Immature natural killer cell (primary cell): ENCODE data around the gene HMGXB3. TPM values are rescaled to one million over a fixed set of nuclear protein-coding genes. Genes with fewer than 3 reads are reported as not detected.

Experiments
- DNase-seq, 3 donors: peaks; one replicate each; pipeline ENCODE4 v3.0.0; 2022; ENCODE audit warnings: mixed read lengths in 1 of 3
- H3K27ac Mint-ChIP-seq, 6 donors: one replicate each; pipeline ENCODE4 v1.8.0; 2020; ENCODE audit warnings: mixed read lengths in 6 of 6, mild to moderate bottlenecking in 5 of 6, inconsistent platforms in 4 of 6, moderate library complexity in 3 of 6
- H3K27me3 Mint-ChIP-seq, 3 donors: one replicate each; pipeline ENCODE4 v1.8.0; 2020 to 2021; ENCODE audit warnings: low read depth in 3 of 3, mild to moderate bottlenecking in 3 of 3, mixed read lengths in 3 of 3, moderate library complexity in 3 of 3, inconsistent platforms in 1 of 3
- H3K36me3 Mint-ChIP-seq, 3 donors: one replicate each; pipeline ENCODE4 v1.8.0; 2020; ENCODE audit warnings: mixed read lengths in 3 of 3, inconsistent platforms in 2 of 3, mild to moderate bottlenecking in 2 of 3
- H3K4me1 Mint-ChIP-seq, 2 donors: one replicate each; pipeline ENCODE4 v1.8.0; 2020; ENCODE audit warnings: inconsistent platforms in 2 of 2, mild to moderate bottlenecking in 2 of 2, mixed read lengths in 2 of 2, moderate library complexity in 1 of 2
- H3K4me3 Mint-ChIP-seq, 5 donors: one replicate each; pipeline ENCODE4 v1.8.0; 2020; ENCODE audit warnings: mild to moderate bottlenecking in 5 of 5, mixed read lengths in 5 of 5, inconsistent platforms in 3 of 5, moderate library complexity in 3 of 5
- H3K9me3 Mint-ChIP-seq, 6 donors: one replicate each; pipeline ENCODE4 v1.8.0; 2020; ENCODE audit warnings: mild to moderate bottlenecking in 6 of 6, mixed read lengths in 6 of 6, inconsistent platforms in 4 of 6, moderate library complexity in 3 of 6
- polyA plus RNA-seq, 3 donors: library from polyadenylated mRNA; unstranded; fragments of 300-500 nt; fragmentation: Illumina TruSeq; gene quantifications; one replicate each; pipeline ENCODE4 v1.2.3, GENCODE V29; 2021

The HMGXB3 gene
- polyA plus RNA-seq, 3 donors from 2014 or later: 5.2 to 16.2 (median 12.7) TPM

DNA sequence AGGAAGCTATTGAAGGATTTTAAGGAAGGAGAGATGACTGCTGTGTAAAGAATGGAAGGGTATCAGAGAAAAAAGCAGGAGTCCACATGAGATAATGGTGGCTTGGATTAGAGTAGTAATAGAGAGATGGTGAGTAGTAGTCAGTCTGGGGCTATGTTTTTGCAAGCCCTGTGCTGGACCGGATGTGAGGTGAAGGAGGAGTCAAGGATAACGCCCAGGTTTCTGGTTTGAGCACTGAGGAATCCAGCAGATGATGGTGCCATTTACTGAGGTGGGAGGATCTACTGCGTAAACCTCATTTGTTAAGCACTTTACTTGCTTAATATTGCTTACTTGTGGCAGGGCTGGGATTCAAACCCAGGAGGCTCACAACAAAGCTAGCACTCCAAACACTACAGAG lies 1.2 kb upstream of the HMGXB3 start:
- peak overlapping the region; percentile 84 to 96 (median 93) for H3K4me3 Mint-ChIP-seq
- no peaks in the 10 kb centered on the region for H3K9me3 Mint-ChIP-seq
- H3K27ac Mint-ChIP-seq: peak overlapping the region; percentile 87 to 96 (median 90)
- DNase-seq: no peak
- peaks cover 2 to 14% (median 2%) of the 10 kb centered on the region in 3 donors for H3K27me3 Mint-ChIP-seq
- H3K4me1 Mint-ChIP-seq: peaks cover 35 to 46% of the 10 kb centered on the region in 2 donors
- peaks cover 4 to 12% (median 8%) of the 10 kb centered on the region in 3 donors for H3K36me3 Mint-ChIP-seq

DNA sequence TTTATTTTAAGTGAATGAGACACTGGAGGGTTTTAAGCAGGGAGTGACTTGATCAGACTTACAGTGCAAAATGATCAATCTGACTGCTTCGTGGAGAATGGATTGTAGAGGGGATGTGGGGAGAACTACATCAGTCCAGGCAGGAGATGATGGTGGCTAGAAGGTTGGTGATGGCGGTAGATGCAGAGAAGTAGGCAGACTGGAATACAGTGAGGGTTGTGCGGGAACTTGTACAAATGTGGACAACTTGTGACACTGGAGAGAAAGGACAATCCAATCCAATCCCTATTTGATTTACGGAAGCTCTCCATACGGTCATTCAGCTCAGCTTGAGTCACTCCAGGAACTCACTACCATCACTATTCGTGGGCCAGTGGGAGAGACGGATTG lies 678 bp upstream of the HMGXB3 start:
- no peak for DNase-seq
- Mint-ChIP-seq H3K9me3 (no peaks in the 10 kb centered on the region), H3K4me1 (peaks cover 35 to 51% of the 10 kb centered on the region in 2 donors), H3K27ac (peak overlapping the region; percentile 87 to 96 (median 90)), H3K4me3 (peak overlapping the region; percentile 84 to 96 (median 93)), H3K27me3 (peaks cover 2 to 14% (median 2%) of the 10 kb centered on the region in 3 donors), H3K36me3 (peaks cover 7 to 16% (median 11%) of the 10 kb centered on the region in 3 donors)

DNA sequence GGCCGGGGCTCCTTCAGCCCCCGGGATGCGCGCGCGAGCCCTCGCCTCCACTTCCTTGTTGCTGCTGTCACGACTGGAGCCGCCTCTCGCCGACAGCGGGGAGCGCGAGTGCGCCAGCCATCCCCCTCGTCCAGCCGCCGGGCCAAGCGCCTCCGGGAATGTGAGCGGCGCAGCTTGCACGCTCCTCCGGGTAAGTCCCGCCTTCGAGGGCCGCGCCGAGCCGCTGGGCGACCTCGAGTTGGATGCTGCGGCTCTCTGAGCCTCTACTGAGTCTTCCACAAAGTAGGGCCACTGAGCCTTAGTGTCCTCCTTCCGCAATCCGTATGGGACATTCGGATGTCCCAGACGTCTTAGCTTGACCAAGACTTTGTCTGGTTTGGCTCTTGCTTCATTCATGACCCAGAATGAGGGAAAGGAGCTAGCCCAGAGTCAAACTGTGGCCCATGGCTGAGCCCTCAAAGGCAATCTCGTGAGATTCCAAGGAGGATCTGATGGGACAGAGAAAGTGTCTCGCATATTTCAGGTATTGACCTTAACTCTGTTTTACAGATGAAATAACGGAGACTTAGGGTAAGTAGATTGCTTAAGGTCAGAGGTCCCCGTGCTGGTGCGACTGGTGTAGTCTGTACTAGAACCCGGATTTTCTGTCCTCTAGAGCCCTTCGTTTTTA lies 586 bp downstream of the HMGXB3 start:
- Mint-ChIP-seq H3K36me3 (peaks cover 9 to 19% (median 9%) of the 10 kb centered on the region in 3 donors), H3K4me3 (peak overlapping the region; percentile 93 to 98 (median 96)), H3K4me1 (peaks cover 35 to 53% of the 10 kb centered on the region in 2 donors), H3K9me3 (no peaks in the 10 kb centered on the region), H3K27ac (peak overlapping the region; percentile 90 to 98 (median 94)), H3K27me3 (peaks cover 2 to 14% (median 2%) of the 10 kb centered on the region in 3 donors)
- DNase-seq: no peak

DNA sequence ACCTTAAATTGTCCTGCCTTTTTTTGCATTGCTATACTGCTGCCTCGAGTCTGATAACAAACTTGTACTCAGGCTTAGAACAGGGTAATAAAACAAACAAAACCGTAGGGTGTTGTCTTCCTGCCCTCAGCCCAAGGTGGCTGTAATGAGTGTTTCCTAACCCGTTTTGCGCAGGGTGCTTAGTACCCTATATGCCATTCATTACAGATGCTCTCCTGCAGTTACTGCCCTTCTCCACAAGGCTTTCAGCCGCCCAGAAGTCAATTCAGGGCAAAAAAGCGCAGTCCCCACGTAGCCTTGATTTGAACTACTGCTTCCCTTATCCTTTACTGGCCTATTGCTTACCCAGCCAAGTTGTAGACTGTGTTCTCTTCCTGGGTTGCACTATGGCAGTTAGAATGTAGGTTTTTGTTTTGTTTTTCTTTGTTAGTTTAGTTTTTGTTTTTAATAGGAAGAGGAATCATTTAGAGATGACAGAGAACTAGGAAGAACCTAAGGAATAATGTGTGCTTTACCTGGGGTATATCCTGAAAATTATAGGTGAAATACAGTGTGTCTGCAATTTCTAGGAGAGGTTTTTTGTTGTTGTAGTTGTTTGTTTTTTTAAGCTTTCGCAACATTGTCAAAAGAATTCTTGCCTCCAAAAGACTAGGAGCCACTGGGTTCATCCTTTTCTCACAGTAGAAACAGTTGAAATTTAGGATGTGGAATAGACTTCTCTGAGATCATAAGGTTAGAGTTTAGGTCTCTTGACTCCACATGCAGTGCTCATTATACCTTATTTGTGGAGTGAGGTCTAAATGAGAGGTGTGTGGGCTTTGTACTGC lies 1.3 kb downstream of the HMGXB3 start:
- Mint-ChIP-seq H3K27ac (peak overlapping the region; percentile 90 to 98 (median 94)), H3K36me3 (peaks cover 6 to 22% (median 9%) of the 10 kb centered on the region in 3 donors), H3K4me3 (peak overlapping the region; percentile 93 to 98 (median 96)), H3K9me3 (no peaks in the 10 kb centered on the region), H3K4me1 (peaks cover 35 to 53% of the 10 kb centered on the region in 2 donors), H3K27me3 (peaks cover 2 to 14% (median 2%) of the 10 kb centered on the region in 3 donors)
- peak; percentile 53 to 65 (median 58) for DNase-seq

DNA sequence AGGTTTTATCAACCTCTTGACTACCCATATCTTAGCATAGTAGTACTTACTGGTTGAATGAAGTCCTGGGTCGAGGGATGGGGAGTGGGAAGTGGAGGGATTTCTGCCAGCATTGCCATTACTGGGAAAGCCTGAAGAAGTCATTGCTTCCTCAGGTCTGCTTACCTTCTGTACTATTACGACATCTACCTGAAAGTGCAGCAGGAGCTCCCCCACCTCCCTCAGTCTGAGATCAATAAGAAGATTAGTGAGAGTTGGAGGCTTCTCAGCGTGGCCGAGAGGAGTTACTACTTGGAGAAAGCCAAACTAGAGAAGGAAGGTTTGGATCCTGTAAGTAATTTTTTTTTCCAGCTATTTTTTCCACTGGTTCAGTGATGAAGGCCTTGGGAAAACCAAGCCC lies 5.8 kb downstream of the HMGXB3 start:
- Mint-ChIP-seq H3K27me3 (peaks cover 2 to 3% (median 2%) of the 10 kb centered on the region in 3 donors), H3K4me1 (peaks cover 27 to 56% of the 10 kb centered on the region in 2 donors), H3K27ac (no peak overlapping the region), H3K9me3 (no peaks in the 10 kb centered on the region), H3K4me3 (no peak overlapping the region), H3K36me3 (peaks cover 6 to 48% (median 17%) of the 10 kb centered on the region in 3 donors)
- no peak for DNase-seq

DNA sequence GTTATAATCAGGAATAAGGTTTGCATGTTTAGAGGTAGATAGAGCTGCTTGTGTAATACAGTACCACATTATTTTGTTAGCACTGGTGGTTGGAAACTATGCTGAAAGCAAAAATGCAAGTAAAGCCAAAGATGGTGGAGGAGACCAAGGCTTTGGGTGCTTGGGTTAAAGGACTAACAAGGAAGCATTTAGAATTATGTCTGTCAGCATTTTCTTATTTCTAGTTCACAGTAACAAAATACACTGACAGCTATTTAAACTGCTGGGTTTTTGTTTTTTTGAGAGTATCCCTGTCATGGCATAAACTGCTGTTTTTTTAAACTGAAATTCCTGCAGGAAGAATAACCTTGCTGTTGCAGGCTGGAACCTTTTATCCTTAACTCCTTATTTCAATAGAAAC lies 6.5 kb downstream of the HMGXB3 start:
- Mint-ChIP-seq H3K4me3 (no peak overlapping the region), H3K27me3 (no peaks in the 10 kb centered on the region), H3K4me1 (peaks cover 20 to 49% of the 10 kb centered on the region in 2 donors), H3K9me3 (no peaks in the 10 kb centered on the region), H3K27ac (no peak overlapping the region), H3K36me3 (peaks cover 8 to 52% (median 19%) of the 10 kb centered on the region in 3 donors)
- DNase-seq: no peak

DNA sequence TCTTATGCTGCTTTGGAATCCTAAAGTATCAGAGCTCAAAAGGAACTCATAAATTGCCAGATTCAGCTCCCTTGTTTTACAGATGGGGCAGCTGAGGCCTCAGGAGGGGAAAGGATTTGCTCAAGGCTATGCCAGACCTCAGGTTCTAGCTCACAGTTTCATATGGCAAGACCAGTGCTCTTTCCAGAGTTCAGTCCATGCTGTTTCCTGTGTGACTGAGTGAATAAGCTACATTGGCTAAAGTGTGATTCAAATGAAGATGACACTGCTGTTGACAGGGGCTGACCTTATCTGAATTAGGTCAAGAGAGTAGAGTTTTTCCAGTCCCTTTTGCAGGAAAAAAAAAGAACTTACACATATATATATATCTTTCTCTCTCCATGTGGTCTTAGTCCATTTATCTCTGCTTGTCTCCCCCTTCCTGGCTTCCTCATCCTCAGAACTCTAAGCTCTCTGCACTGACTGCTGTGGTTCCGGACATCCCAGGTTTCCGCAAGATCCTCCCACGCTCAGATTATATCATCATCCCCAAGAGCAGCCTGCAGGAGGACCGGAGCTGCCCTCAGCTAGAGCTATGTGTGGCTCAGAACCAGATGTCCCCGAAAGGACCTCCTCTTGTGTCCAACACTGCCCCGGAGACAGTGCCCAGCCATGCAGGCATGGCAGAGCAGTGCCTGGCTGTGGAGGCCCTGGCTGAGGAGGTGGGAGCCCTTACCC lies 9.3 kb downstream of the HMGXB3 start:
- H3K27me3 Mint-ChIP-seq: no peaks in the 10 kb centered on the region
- DNase-seq: no peak
- peaks cover 8 to 27% of the 10 kb centered on the region in 2 donors for H3K4me1 Mint-ChIP-seq
- peaks cover 23 to 70% (median 39%) of the 10 kb centered on the region in 3 donors for H3K36me3 Mint-ChIP-seq
- H3K27ac Mint-ChIP-seq: no peak overlapping the region
- H3K9me3 Mint-ChIP-seq: no peaks in the 10 kb centered on the region
- no peak overlapping the region for H3K4me3 Mint-ChIP-seq

DNA sequence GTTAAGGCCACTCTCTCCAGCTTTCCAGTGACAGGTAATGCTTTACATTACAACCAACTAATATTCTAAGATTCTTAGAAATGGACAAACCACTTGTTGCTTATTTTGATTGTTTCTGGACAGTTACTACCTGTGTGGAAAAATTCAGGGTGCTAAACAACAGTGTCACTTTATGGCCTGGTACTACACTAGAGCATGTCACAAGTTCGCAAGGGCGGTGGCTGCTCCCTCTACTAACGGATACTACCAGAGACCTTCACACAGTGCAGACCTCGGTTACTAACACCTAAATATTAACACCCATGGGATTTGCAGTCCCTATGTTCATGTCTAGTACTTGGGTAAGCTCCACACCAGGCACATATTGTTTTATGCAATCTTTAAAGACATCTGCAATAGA lies 13.4 kb downstream of the HMGXB3 start:
- Mint-ChIP-seq H3K27me3 (peaks cover 0 to 3% (median 2%) of the 10 kb centered on the region in 3 donors), H3K4me3 (no peak overlapping the region), H3K4me1 (peaks cover 8 to 13% of the 10 kb centered on the region in 2 donors), H3K9me3 (peaks cover 0 to 8% (median 0%) of the 10 kb centered on the region in 6 donors), H3K27ac (no peak overlapping the region), H3K36me3 (peaks cover 51 to 83% (median 63%) of the 10 kb centered on the region in 3 donors)
- no peak for DNase-seq

DNA sequence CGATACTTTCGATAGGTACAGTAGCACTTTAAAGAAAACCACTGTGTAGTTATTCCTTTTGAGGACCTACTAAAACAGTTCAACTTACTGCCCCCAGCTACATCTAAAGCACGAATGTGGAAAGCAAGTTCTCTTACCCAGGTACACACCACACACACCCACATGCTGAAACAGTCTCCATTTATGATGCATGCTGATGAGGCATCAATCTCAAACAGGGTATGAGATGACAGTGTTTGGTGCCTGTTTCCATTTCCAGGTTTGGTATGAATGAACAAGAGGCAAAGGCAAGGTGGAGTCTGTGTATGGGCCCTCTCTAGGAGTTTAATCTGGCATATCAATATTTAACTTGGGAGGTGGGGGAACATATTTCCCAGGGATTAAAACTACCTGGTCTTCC lies 13.9 kb downstream of the HMGXB3 start:
- Mint-ChIP-seq H3K4me3 (no peak overlapping the region), H3K36me3 (peaks cover 56 to 83% (median 69%) of the 10 kb centered on the region in 3 donors), H3K27me3 (peaks cover 0 to 3% (median 2%) of the 10 kb centered on the region in 3 donors), H3K27ac (no peak overlapping the region), H3K4me1 (peaks cover 6 to 8% of the 10 kb centered on the region in 2 donors), H3K9me3 (peaks cover 0 to 8% (median 0%) of the 10 kb centered on the region in 6 donors)
- no peak for DNase-seq

DNA sequence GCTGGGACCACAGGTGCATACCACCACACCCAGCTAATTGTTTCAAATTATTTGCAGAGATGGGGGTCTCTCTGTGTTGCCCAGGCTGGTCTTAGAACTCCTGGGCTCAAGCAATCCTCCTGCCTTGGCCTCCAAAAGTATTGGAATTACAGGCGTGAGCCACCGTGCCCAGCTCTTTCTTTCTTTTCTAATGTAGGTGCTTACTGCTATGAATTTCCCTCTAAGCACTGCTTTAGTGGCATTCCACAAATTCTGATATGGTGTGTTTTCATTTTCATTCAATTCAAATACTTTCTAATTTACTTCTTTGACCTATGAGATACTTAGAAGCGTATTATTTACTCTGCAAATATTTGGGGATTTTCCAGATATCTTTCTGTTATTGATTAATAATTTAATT lies 14.9 kb downstream of the HMGXB3 start:
- Mint-ChIP-seq H3K9me3 (peaks cover 0 to 8% (median 0%) of the 10 kb centered on the region in 6 donors), H3K4me3 (no peak overlapping the region), H3K27me3 (peaks cover 0 to 3% (median 2%) of the 10 kb centered on the region in 3 donors), H3K27ac (no peak overlapping the region), H3K4me1 (peaks cover 0 to 2% of the 10 kb centered on the region in 2 donors), H3K36me3 (peaks cover 58 to 87% (median 76%) of the 10 kb centered on the region in 3 donors)
- DNase-seq: no peak

DNA sequence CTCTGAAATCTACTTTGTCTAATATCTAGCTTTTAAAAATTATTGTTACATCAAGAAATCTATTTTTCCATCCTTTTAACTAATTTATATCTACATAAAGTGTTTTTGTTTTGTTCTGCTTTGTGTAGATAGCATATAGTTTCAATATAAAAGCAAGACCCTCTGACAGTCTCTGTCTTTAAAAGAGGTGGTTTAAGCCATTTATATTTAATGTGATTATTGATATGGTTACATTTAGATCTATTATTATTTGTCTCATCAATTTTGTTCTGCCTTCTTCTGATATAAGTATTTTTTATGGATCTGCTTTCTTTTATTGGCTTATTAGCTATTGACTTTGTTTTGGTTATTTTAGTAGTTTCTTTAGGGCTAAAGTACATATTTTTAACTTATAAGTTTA lies 16.0 kb downstream of the HMGXB3 start:
- DNase-seq: no peak
- Mint-ChIP-seq H3K4me1 (no peaks in the 10 kb centered on the region), H3K27ac (no peak overlapping the region), H3K27me3 (peaks cover 0 to 3% (median 2%) of the 10 kb centered on the region in 3 donors), H3K9me3 (peaks cover 0 to 8% (median 0%) of the 10 kb centered on the region in 6 donors), H3K4me3 (no peak overlapping the region), H3K36me3 (peaks cover 64 to 89% (median 80%) of the 10 kb centered on the region in 3 donors)

DNA sequence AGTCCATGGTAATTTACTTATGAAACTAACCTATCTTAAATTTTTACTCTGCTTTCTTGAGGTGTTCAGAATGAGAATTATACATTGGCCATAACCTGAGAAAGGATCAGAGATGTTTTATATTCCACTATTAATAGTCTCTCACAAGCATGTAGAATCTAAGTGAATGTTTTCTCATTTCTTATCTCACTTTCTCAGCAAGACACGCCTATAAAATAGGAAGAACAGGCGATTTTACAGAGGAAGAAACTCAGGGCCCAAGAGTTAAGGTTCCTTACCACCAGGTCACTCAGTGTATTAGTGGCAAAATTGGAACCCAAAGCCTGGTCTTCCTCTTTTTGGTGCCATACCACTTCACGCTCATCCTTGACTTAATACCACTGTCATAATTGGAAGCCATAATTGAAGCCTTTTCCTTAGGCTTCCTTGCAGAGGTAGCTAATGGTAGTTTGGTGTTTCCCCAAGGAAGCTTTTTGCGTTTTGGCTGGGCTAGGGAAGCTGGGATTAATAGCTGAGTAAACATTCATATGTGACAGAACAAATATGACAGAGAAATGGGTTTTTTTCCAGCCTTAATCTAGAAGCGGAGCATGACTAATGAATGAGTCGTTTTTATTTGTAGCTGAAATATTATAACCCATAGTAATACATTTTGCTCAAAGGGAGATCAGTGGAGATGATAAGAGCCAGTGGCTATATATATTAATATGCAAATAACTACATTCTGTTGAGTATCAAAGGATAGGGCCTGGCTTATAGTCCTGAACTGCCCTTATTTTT lies 16.9 kb downstream of the HMGXB3 start:
- no peak for DNase-seq
- peaks cover 0 to 8% (median 0%) of the 10 kb centered on the region in 6 donors for H3K9me3 Mint-ChIP-seq
- peaks cover 66 to 91% (median 81%) of the 10 kb centered on the region in 3 donors for H3K36me3 Mint-ChIP-seq
- no peak overlapping the region for H3K27ac Mint-ChIP-seq
- no peaks in the 10 kb centered on the region for H3K4me1 Mint-ChIP-seq
- no peak overlapping the region for H3K4me3 Mint-ChIP-seq
- peaks cover 0 to 3% (median 2%) of the 10 kb centered on the region in 3 donors for H3K27me3 Mint-ChIP-seq

DNA sequence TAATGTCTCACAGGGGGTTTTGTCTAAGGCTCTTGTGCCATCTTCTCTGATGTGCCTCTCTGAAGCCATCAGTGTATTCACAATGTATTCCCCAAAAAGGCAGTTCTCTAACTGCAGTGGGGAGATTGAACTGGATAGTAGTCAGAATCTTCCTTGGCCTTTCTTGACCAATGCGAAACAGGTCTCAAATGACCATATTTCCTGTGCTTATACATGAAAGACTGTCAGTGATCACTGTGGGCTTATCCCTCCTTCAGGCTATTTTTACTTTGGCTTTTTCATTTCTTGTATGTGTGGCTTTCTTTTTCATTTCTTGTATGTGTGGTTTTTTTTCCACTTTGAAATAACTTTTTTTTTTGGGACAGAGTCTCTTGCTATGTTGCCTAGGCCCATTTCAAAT lies 19.7 kb downstream of the HMGXB3 start:
- H3K9me3 Mint-ChIP-seq: peaks cover 0 to 8% (median 0%) of the 10 kb centered on the region in 6 donors
- DNase-seq: no peak
- H3K36me3 Mint-ChIP-seq: peaks cover 50 to 90% (median 60%) of the 10 kb centered on the region in 3 donors
- H3K27me3 Mint-ChIP-seq: peaks cover 0 to 2% (median 0%) of the 10 kb centered on the region in 3 donors
- H3K4me1 Mint-ChIP-seq: no peaks in the 10 kb centered on the region
- H3K27ac Mint-ChIP-seq: no peak overlapping the region
- H3K4me3 Mint-ChIP-seq: no peak overlapping the region
